ENCODE data around the gene ALDH1A2.

The ALDH1A2 gene

GRCh38 chr15:57950381-57950946 lies 115.0 kb downstream of the ALDH1A2 start:
- no peaks in the 10 kb centered on the region for H3K27me3 ChIP-seq (ENCODE audit: insufficient read depth, low read depth)

GRCh38 chr15:57949374-57949943 lies 116.1 kb downstream of the ALDH1A2 start:
- H3K4me1 ChIP-seq (ENCODE audit: low read depth, poor library complexity, severe bottlenecking), result no peaks in the 10 kb centered on the region
- H2AFZ ChIP-seq (ENCODE audit: low read depth), result no peak overlapping the region
- H3K4me3 ChIP-seq (IDR thresholded peaks at IDR 0.05; ENCODE audit: insufficient read depth, low read depth, low read length), result no peak overlapping the region
- no peak overlapping the region for H3K9ac ChIP-seq
- no peaks in the 10 kb centered on the region for H3K36me3 ChIP-seq (ENCODE audit: insufficient read depth)
- H3K27me3 ChIP-seq (ENCODE audit: insufficient read depth, low read depth), result no peaks in the 10 kb centered on the region
- no peak overlapping the region for H3K4me2 ChIP-seq
- no peak for TF ChIP-seq CTCF (conservative IDR thresholded peaks at IDR 0.05; ENCODE audit: low read depth, low read length)
- no peaks in the 10 kb centered on the region for H3K79me2 ChIP-seq (ENCODE audit: insufficient read depth, low read depth)
- H4K20me1 ChIP-seq (ENCODE audit: insufficient read depth), result no peaks in the 10 kb centered on the region
- H3K27ac ChIP-seq, result no peak overlapping the region

More at GRCh38 chr15:57950381-57950946, 115.0 kb downstream of the ALDH1A2 start:
- no peak for TF ChIP-seq CTCF (conservative IDR thresholded peaks at IDR 0.05; ENCODE audit: low read depth, low read length)
- H3K9ac ChIP-seq, result no peak overlapping the region
- H3K4me3 ChIP-seq (IDR thresholded peaks at IDR 0.05; ENCODE audit: insufficient read depth, low read depth, low read length), result no peak overlapping the region
- H3K27ac ChIP-seq, result no peak overlapping the region
- no peaks in the 10 kb centered on the region for H3K79me2 ChIP-seq (ENCODE audit: insufficient read depth, low read depth)
- H2AFZ ChIP-seq (ENCODE audit: low read depth), result no peak overlapping the region
- H3K4me2 ChIP-seq, result no peak overlapping the region
- H3K36me3 ChIP-seq (ENCODE audit: insufficient read depth), result no peaks in the 10 kb centered on the region
- H3K4me1 ChIP-seq (ENCODE audit: low read depth, poor library complexity, severe bottlenecking), result no peaks in the 10 kb centered on the region
- H4K20me1 ChIP-seq (ENCODE audit: insufficient read depth), result no peaks in the 10 kb centered on the region

GRCh38 chr15:57948351-57949289 lies 116.9 kb downstream of the ALDH1A2 start:
- Histone ChIP-seq H3K9ac (no peak overlapping the region), H3K79me2 (ENCODE audit: insufficient read depth, low read depth) (no peaks in the 10 kb centered on the region), H3K27me3 (ENCODE audit: insufficient read depth, low read depth) (no peaks in the 10 kb centered on the region), H3K4me3 (IDR thresholded peaks at IDR 0.05; ENCODE audit: insufficient read depth, low read depth, low read length) (no peak overlapping the region), H3K27ac (no peak overlapping the region), H4K20me1 (ENCODE audit: insufficient read depth) (no peaks in the 10 kb centered on the region), H3K4me2 (no peak overlapping the region), H2AFZ (ENCODE audit: low read depth) (no peak overlapping the region), H3K36me3 (ENCODE audit: insufficient read depth) (no peaks in the 10 kb centered on the region), H3K4me1 (ENCODE audit: low read depth, poor library complexity, severe bottlenecking) (no peaks in the 10 kb centered on the region)
- no peak for TF ChIP-seq CTCF (conservative IDR thresholded peaks at IDR 0.05; ENCODE audit: low read depth, low read length)

- H3K9ac ChIP-seq, result no peak overlapping the region
- H3K27ac ChIP-seq, result no peak overlapping the region
- H3K79me2 ChIP-seq (ENCODE audit: insufficient read depth, low read depth), result no peaks in the 10 kb centered on the region
- TF ChIP-seq CTCF (conservative IDR thresholded peaks at IDR 0.05; ENCODE audit: low read depth, low read length), result no peak
- no peaks in the 10 kb centered on the region for H3K27me3 ChIP-seq (ENCODE audit: insufficient read depth, low read depth)
- H4K20me1 ChIP-seq (ENCODE audit: insufficient read depth), result no peaks in the 10 kb centered on the region
- no peak overlapping the region for H3K4me2 ChIP-seq
- H2AFZ ChIP-seq (ENCODE audit: low read depth), result no peak overlapping the region
- H3K36me3 ChIP-seq (ENCODE audit: insufficient read depth), result no peaks in the 10 kb centered on the region
- no peaks in the 10 kb centered on the region for H3K4me1 ChIP-seq (ENCODE audit: low read depth, poor library complexity, severe bottlenecking)
- no peak overlapping the region for H3K4me3 ChIP-seq (IDR thresholded peaks at IDR 0.05; ENCODE audit: insufficient read depth, low read depth, low read length)
These were observed 117.7 kb downstream of the ALDH1A2 start for GRCh38 chr15:57947781-57948180.
